ENCODE data around the gene SEC23A.

SEC23A gene

DNA sequence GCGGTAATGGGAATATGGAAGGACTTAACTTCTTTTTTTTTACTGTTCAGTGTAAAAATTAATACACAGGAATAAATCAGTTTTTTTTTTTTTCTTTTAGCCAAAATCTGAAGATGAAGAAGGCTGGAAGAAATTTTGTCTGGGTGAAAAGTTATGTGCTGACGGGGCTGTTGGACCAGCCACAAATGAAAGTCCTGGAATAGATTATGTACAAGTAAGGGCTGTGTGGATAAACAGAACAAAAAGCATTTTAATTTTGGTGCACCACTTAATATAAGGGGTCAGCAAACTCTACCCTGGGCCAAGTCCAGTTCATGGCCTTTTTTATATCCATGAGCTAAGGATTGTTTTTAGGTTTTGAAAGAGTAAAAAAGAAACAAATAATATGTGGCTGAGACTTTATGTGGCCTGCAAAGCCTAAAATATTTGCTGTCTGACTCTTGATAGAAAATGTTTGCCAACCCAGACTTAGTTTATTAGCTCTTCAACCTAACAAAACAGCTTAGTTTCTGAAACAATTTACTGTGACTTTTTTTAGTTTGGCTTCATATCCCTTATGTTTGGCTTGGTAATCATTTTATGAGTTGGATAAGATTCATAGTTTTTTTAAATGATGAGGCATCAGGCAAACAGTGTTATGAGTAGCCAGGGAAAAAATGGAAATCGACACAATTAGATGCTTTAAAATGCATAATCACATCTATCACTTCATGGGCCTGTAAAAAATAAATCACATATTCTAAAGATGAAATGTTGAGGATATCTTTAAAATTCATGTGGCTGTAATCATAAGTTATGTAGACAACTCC lies 19.5 kb upstream of the SEC23A start:
- peaks cover 10% of the 10 kb centered on the region for H3K36me3 ChIP-seq (ENCODE audit: control insufficient read depth, insufficient read depth, low read length)
- no peaks in the 10 kb centered on the region for H3K27me3 ChIP-seq (replicated peaks; ENCODE audit: control insufficient read depth, insufficient read depth, low read length)
- H3K4me3 ChIP-seq (replicated peaks; ENCODE audit: low read depth, low read length): no peak overlapping the region
- TF ChIP-seq, protein P1, sequence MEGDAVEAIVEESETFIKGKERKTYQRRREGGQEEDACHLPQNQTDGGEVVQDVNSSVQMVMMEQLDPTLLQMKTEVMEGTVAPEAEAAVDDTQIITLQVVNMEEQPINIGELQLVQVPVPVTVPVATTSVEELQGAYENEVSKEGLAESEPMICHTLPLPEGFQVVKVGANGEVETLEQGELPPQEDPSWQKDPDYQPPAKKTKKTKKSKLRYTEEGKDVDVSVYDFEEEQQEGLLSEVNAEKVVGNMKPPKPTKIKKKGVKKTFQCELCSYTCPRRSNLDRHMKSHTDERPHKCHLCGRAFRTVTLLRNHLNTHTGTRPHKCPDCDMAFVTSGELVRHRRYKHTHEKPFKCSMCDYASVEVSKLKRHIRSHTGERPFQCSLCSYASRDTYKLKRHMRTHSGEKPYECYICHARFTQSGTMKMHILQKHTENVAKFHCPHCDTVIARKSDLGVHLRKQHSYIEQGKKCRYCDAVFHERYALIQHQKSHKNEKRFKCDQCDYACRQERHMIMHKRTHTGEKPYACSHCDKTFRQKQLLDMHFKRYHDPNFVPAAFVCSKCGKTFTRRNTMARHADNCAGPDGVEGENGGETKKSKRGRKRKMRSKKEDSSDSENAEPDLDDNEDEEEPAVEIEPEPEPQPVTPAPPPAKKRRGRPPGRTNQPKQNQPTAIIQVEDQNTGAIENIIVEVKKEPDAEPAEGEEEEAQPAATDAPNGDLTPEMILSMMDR (IDR thresholded peaks at IDR 0.05; ENCODE audit: insufficient read depth, low read length, poor library complexity, severe bottlenecking): no peak
- DNase-seq (ENCODE audit: extremely low read depth, insufficient read length): no peak

DNA sequence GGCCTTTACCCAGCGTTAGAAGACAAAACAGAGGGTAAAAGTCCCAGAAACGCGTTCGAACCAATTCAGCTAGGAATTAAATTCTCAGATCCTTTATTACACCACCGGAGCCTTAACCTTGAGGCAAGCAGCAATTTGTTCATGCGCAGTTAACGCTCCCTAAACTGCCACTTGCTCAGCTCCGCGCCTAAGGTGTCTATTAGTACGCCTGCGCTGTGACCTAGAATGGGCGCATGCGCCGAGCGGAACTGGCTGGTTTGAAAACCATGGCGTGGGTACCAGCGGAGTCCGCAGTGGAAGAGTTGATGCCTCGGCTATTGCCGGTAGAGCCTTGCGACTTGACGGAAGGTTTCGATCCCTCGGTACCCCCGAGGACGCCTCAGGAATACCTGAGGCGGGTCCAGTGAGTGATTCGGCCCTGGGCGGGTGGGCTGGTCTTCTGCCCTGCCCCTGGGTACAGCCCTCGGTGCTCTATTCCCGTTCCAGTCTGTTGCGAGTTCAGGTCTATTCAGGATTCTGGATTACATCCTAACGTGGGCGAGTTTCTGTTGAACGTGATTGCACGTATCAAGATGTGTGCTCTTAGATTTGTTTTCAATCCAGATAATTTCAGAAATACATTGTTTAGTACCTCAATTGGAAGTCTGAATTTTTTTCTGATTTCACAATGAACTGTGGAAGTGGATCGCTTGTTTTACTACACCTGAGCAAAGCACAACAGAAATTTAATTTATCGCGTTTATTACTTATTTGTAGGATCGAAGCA lies 11.2 kb upstream of the SEC23A start, which contains the start of gene GEMIN2:
Gene GEMIN2 (plus strand): TSS at position 251 of the 766 bp plus-strand sequence. CDS start 16 bp downstream, at position 267.
- Histone ChIP-seq H3K36me3 (ENCODE audit: control insufficient read depth, insufficient read depth, low read length) (peaks cover 2% of the 10 kb centered on the region), H3K27me3 (replicated peaks; ENCODE audit: control insufficient read depth, insufficient read depth, low read length) (no peaks in the 10 kb centered on the region), H3K4me3 (replicated peaks; ENCODE audit: low read depth, low read length) (peak within 1 kb of the TSS; percentile 73)
- TF ChIP-seq, protein P1 (IDR thresholded peaks at IDR 0.05; ENCODE audit: insufficient read depth, low read length, poor library complexity, severe bottlenecking): no peak
- DNase-seq (ENCODE audit: extremely low read depth, insufficient read length): peak; percentile 93

DNA sequence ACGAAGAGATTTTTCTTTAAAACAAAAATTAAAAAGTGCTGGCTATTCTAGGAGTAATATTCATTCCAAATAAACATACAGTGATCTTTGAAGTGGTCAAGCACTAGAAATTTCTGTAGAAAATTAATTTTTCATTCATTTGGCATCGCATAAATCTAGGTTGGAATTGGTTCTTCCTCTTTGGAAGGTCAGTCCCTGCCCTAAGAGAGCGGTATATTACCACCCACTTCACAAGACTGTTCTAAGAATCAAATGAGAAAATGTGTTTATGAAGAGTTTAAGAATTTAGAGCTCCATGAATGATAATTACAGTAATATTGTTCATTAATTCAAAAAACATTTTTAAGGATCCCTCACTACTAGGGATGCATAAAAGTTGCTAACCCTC lies 10.6 kb upstream of the SEC23A start:
- no peak for DNase-seq (ENCODE audit: extremely low read depth, insufficient read length)
- Histone ChIP-seq H3K4me3 (replicated peaks; ENCODE audit: low read depth, low read length) (peak overlapping the region; percentile 49), H3K27me3 (replicated peaks; ENCODE audit: control insufficient read depth, insufficient read depth, low read length) (no peaks in the 10 kb centered on the region), H3K36me3 (ENCODE audit: control insufficient read depth, insufficient read depth, low read length) (peaks cover under 1% of the 10 kb centered on the region)
- TF ChIP-seq, protein P1 (IDR thresholded peaks at IDR 0.05; ENCODE audit: insufficient read depth, low read length, poor library complexity, severe bottlenecking): no peak

DNA sequence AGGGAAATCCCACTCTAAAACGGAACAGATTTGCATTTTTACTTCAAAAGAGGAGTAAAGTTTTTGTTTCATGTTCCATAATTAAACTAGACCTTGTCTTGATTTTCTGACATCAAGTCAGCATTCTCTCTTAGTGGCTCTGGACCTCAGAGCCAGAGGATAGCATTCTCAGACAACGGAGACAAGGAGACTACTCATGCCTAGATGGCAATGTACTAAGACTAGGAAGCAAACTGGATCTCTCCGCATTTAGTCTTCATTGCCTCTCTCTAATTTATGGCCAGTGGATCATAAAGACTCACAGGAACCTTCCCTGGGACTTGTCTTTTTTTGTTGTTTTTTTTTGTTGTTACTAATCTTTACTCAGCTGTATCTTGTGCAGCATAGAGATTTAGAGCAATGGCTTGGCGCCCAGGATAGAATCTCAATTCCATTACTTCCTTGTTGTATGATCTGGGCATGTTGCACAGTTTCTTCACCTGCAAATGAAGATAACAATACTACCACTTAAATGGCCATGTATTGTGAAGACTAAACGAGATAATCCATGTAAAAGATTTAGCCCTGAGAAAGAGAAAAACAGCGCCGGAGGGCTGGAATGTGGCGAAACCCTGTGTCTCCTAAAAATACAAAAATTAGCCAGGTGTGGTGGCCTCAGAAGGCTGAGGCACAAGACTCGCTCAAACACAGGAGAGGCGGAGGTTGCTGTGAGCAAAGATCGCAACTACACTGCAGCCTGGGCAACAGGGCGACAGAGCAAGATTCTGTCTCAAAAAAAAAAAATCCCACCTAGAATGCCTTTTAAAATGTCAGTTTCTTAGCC lies 7.1 kb upstream of the SEC23A start:
- H3K36me3 ChIP-seq (ENCODE audit: control insufficient read depth, insufficient read depth, low read length): no peaks in the 10 kb centered on the region
- no peaks in the 10 kb centered on the region for H3K27me3 ChIP-seq (replicated peaks; ENCODE audit: control insufficient read depth, insufficient read depth, low read length)
- no peak for DNase-seq (ENCODE audit: extremely low read depth, insufficient read length)
- TF ChIP-seq, protein P1 (IDR thresholded peaks at IDR 0.05; ENCODE audit: insufficient read depth, low read length, poor library complexity, severe bottlenecking): no peak
- peak overlapping the region; percentile 54 for H3K4me3 ChIP-seq (replicated peaks; ENCODE audit: low read depth, low read length)

DNA sequence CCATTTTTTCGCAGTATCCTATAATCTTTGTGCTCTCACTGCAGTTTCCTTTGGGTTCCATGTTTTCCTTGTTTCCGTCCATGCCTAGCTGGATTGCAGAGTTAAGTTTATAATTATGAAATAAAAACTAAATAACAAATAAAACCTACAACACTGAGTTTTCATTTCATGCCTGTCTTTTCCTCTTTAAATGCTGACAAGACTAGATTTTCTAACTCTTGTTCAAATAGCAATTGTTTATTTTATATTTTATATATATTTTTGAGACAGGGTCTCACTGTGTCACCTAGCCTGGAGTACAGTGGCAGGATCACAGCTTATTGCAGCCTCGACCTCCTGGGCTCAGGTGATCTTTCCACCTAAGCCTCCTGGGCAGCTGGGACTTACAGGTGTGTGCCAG lies 5.8 kb upstream of the SEC23A start:
- no peak for DNase-seq (ENCODE audit: extremely low read depth, insufficient read length)
- no peaks in the 10 kb centered on the region for H3K27me3 ChIP-seq (replicated peaks; ENCODE audit: control insufficient read depth, insufficient read depth, low read length)
- no peaks in the 10 kb centered on the region for H3K36me3 ChIP-seq (ENCODE audit: control insufficient read depth, insufficient read depth, low read length)
- TF ChIP-seq, protein P1 (IDR thresholded peaks at IDR 0.05; ENCODE audit: insufficient read depth, low read length, poor library complexity, severe bottlenecking): no peak
- peak overlapping the region; percentile 54; the same call in 1 of the 2 replicates for H3K4me3 ChIP-seq (replicated peaks; ENCODE audit: low read depth, low read length)
